Stomach (tissue), 4 donors: Measurements from ENCODE around the gene SULF2.

Source experiments
- EP300 ChIP-seq: sonication (generic); formaldehyde crosslinking; IDR thresholded peaks from one replicate; pipeline ENCODE4 v1.6.1; 2017; ENCODE audit warnings: antibody characterized with exemption
- POLR2A ChIP-seq, 4 donors: fragments of 450-650 bp; IDR thresholded peaks; one replicate each; pipeline ENCODE4 v1.6.1; 2016; ENCODE audit warnings: antibody characterized with exemption in 4 of 4, control low read depth in 2 of 4, mild to moderate bottlenecking in 1 of 4, moderate library complexity in 1 of 4
- POLR2AphosphoS5 ChIP-seq, 3 donors: sonication (generic); formaldehyde crosslinking; IDR thresholded peaks; one replicate each; pipeline ENCODE4 v1.6.1; 2016; ENCODE audit warnings: antibody characterized with exemption in 3 of 3
- TF ChIP-seq, protein P1 (sequence below), 7 experiments: fragments of 450-650 bp in 4 of 7; fragments of 200-600 bp in 3 of 7; sonication (generic) in 3 of 7; IDR thresholded peaks; one replicate each; pipeline ENCODE4 v1.5.1; 2016 to 2019; ENCODE audit warnings: antibody characterized with exemption in 7 of 7, control low read depth in 2 of 7, mild to moderate bottlenecking in 1 of 7

DNA sequence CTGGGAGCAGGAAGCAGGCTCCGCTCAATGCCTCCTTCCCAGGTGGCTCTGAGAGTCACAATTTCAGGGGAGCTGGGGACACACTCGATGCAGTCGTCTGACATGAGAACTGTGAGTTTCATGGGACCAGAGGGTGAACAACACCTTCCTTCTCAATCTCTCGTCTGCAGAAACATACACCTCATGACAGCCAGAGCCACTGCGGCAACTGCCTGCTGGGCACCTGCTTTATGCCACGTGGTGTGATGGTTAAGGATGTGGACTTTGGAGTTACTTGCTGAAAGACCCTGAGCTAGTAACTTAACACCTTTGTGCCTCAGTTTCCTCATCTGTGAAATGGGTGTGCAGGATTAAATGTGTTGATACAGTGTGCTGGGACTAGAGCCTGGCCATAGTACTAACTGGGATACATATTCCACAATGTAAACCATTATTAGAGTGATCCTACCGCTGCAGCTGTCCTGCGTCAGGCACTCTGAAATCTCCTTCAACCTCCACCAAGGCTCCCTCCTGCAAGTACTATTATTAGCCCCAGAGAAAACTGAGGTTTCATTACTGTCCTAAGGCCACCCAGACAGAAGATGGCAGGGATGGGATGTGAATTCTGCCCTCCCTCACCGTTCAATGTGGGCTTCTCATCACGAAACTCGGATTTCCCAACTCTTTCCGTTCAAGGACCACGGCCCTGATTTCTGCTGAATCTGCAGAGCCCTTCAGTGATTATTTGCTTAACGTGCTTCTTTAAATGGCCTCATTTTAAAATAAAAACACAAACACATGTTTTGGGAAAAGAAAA is 24.4 kb downstream of the SULF2 start:
- TF ChIP-seq, protein P1, sequence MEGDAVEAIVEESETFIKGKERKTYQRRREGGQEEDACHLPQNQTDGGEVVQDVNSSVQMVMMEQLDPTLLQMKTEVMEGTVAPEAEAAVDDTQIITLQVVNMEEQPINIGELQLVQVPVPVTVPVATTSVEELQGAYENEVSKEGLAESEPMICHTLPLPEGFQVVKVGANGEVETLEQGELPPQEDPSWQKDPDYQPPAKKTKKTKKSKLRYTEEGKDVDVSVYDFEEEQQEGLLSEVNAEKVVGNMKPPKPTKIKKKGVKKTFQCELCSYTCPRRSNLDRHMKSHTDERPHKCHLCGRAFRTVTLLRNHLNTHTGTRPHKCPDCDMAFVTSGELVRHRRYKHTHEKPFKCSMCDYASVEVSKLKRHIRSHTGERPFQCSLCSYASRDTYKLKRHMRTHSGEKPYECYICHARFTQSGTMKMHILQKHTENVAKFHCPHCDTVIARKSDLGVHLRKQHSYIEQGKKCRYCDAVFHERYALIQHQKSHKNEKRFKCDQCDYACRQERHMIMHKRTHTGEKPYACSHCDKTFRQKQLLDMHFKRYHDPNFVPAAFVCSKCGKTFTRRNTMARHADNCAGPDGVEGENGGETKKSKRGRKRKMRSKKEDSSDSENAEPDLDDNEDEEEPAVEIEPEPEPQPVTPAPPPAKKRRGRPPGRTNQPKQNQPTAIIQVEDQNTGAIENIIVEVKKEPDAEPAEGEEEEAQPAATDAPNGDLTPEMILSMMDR (IDR thresholded peaks at IDR 0.05): no peak
- TF ChIP-seq POLR2A (IDR thresholded peaks at IDR 0.05) (no peak), EP300 (no peak), POLR2AphosphoS5 (IDR thresholded peaks at IDR 0.05) (no peak)
